Measurements from ENCODE around the gene RIMBP3C.
"Not testable (repeated sequence)": the region's sequence is repeated elsewhere in the genome, so short reads cannot be mapped to it uniquely, and the experiment has no call there.

Gene RIMBP3C

DNA sequence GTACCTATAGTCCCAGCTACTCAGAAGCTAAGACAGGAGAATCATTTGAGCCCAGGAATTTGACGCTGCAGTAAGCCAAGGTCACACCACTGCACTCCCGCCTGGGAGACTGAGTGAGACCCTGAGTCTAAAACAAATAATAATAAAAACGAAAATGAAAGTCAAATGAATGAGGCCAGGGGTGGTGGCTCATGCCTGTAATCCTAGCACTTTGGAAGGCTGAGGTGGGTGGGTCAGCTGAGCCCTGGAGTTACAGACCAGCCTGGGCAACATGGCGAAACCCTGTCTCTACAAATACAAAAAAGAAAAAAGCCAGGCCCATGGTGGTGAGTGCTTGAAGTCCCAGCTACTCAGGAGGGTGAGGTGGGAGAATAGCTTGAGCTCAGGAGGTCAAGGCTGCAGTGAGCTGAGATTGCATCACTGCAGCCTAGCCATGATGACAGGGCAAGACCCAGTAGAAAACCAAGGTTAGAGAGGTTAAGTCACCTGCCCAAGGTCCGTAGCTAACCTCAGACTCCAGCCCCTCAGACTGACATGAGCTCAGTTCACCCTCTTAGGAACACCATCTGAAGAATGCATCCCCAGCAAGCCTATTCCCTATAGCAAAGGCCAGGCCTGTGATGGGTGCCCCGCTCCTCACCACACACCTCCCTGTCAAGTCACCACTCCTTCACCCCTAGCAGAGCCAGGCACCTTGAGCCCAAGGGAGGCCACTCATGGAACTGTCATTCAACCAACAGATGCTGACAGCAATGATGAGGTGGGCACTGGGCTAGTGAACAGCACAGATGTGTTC lies 24.4 kb downstream of the RIMBP3C start:
- DNase-seq, result not testable (repeated sequence)

DNA sequence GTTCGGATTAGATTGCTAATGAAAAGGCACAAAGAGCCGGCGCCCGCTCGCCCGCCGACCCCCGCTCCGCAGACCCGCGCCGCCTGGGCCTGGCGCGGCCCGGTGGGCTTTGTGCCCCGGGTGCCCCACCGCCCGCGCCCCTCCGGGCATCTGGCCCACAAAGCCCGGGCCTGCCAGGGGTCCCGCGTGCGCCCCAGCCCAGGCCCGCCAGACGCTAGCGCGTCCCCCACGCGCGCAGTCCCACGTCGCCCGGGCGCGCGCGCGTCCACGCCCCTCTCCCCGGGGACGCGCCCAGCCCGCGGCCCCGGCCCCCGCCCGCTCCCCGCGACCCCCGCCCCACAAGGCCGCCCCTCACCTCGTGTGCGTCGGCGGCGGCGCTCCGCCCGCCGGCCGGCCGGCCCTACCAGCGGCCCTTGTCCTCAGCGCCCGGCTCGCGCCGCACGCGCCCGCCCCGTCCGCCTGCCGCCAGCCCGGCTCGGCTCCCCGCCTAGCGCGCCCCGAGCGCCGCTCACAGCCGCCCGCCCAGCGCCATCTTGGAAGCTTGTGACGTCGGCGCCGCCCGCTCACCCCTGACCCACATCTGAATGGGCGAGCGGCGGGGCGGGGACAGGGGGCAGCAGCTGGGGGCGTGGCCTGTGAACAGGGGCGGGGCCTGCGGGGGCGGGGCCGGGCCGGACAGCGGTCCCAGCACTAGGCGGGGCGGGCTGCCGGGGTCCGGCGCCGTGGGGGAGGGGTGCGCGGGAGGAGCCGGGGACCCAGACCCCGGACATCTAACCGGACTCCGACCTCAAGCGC lies 34.1 kb downstream of the RIMBP3C start:
- DNase-seq, result not testable (repeated sequence)

- not testable (repeated sequence) for DNase-seq
Observed at GRCh38 chr22:21516522-21516921, 34.7 kb downstream of the RIMBP3C start.

DNA sequence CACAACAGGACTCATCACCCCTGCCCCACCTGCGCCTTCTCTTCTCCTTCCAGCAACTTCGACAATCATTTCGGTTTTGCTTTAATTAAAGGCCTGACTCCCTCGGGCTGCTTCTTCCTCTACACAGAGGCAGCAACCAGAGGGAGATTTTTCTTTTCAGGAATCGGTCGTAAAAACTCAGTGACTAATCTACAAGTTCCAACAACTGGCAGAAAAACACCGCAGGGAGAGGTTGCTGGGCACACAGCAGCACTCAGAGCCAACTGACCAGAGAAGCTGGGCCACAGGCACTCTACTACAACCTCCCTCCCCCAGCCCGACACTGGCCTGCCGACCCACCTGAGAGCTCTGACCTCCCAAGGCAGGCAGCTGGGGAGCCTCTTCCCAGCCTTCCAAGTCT lies 36.0 kb downstream of the RIMBP3C start:
- not testable (repeated sequence) for DNase-seq

DNA sequence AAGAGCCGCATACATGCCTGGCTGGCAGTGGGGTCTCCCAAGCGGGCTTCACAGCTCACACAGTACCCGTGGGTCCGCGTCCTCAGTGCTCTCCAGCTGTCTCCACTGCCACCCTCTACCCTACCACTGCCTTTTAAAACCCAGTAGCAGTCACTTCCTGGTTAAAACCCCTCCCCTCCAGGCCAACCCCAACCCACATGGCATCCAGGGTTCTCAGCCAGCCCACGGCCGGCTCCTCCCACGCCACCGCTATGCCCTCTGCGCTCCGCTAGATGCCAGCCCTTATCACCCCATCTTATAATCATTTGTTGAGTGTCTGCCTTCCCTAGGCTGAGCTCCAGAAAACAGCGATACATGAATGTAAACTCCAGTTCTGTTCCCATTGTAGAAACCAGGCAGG lies 37.1 kb downstream of the RIMBP3C start:
- not testable (repeated sequence) for DNase-seq

DNA sequence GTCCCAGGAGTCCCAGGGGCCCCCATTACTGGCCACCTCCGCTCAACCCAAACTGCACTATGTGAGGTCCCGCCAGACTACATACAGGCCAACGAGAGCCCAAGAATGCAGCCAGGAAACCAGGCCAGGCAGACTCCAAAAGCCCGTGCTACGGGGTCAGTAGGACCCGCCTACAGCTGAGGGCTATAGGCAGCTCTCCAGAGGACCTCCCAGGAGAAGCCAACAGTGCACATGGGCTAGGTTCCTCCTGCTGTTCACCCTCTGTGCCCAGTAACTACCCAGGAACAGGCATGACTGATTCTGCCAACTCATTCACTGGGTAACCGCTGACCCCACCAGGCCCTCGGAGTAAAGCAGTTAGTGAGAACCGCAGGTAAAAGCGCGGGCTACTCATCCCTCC lies 39.2 kb downstream of the RIMBP3C start:
- not testable (repeated sequence) for DNase-seq

GRCh38 chr22:21510397-21510796 lies 40.9 kb downstream of the RIMBP3C start:
- not testable (repeated sequence) for DNase-seq

GRCh38 chr22:21499623-21500506 lies 51.4 kb downstream of the RIMBP3C start:
- DNase-seq, result not testable (repeated sequence)

GRCh38 chr22:21498489-21498888 lies 52.8 kb downstream of the RIMBP3C start:
- DNase-seq, result not testable (repeated sequence)

GRCh38 chr22:21497984-21498383 lies 53.3 kb downstream of the RIMBP3C start:
- DNase-seq, result not testable (repeated sequence)

Measured in COR-L47 (cell line).